Suprapubic skin (tissue), 4 donors: ENCODE measurements around the gene THAP9.

Experiments
- POLR2A ChIP-seq, 2 donors: fragments of 450-650 bp; IDR thresholded peaks; one replicate each; pipeline ENCODE4 v1.6.1; 2017; ENCODE audit warnings: antibody characterized with exemption in 2 of 2, mild to moderate bottlenecking in 2 of 2, moderate library complexity in 2 of 2
- POLR2AphosphoS5 ChIP-seq, 3 donors: sonication (generic); formaldehyde crosslinking; IDR thresholded peaks; one replicate each; pipeline ENCODE4 v1.6.1; 2017; ENCODE audit warnings: antibody characterized with exemption in 3 of 3
- TF ChIP-seq, protein P1 (sequence below), 2 donors: fragments of 200-600 bp in 1 of 2; fragments of 450-650 bp in 1 of 2; sonication (generic) in 1 of 2; IDR thresholded peaks; one replicate each; pipeline ENCODE4 v1.5.1; 2016 to 2019; ENCODE audit warnings: antibody characterized with exemption in 2 of 2, mild to moderate bottlenecking in 1 of 2, moderate library complexity in 1 of 2

DNA sequence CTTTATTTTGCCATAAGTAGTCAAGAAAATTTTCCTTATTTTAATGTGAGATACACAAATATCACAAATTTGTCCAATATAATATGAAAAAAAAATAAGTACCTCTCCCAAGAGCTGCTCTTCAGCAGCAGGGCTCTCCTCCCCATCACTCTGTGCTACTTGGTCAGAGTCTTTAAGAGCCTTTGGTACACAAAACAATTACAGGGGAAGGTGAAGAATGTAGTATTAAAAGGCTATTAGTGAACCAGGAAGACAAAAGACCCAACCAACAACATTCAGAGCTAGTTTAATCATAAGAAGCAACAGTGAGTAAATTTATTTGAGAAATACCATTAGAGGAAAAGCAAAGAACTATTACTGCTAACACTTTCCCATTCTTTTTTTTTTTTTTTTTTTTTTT lies 39.0 kb upstream of the THAP9 start:
- no peak for TF ChIP-seq POLR2AphosphoS5 (IDR thresholded peaks at IDR 0.05)
- TF ChIP-seq, protein P1, sequence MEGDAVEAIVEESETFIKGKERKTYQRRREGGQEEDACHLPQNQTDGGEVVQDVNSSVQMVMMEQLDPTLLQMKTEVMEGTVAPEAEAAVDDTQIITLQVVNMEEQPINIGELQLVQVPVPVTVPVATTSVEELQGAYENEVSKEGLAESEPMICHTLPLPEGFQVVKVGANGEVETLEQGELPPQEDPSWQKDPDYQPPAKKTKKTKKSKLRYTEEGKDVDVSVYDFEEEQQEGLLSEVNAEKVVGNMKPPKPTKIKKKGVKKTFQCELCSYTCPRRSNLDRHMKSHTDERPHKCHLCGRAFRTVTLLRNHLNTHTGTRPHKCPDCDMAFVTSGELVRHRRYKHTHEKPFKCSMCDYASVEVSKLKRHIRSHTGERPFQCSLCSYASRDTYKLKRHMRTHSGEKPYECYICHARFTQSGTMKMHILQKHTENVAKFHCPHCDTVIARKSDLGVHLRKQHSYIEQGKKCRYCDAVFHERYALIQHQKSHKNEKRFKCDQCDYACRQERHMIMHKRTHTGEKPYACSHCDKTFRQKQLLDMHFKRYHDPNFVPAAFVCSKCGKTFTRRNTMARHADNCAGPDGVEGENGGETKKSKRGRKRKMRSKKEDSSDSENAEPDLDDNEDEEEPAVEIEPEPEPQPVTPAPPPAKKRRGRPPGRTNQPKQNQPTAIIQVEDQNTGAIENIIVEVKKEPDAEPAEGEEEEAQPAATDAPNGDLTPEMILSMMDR (IDR thresholded peaks at IDR 0.05), result no peak
- TF ChIP-seq POLR2A (IDR thresholded peaks at IDR 0.05), result no peak
